Neuron (in vitro differentiated cells): ENCODE measurements around the gene SH3GLB1.

ENCODE experiments used
- H2AFZ ChIP-seq: one replicate; pipeline ENCODE4 v1.6.1; 2013; ENCODE audit warnings: low read depth, mild to moderate bottlenecking, inconsistent platforms, low read length, moderate library complexity
- H3K27me3 ChIP-seq: one replicate; pipeline ENCODE4 v1.6.1; 2013; ENCODE audit warnings: low read length; ENCODE audit not compliant: insufficient read depth
- H3K36me3 ChIP-seq: one replicate; pipeline ENCODE4 v1.6.1; 2013; ENCODE audit warnings: low read length; ENCODE audit not compliant: insufficient read depth
- H3K4me1 ChIP-seq: one replicate; pipeline ENCODE4 v1.6.1; 2013; ENCODE audit warnings: low read length; ENCODE audit not compliant: insufficient read depth
- H3K4me3 ChIP-seq: 2 replicates; pipeline ENCODE4 v1.5.1; 2013; ENCODE audit warnings: mild to moderate bottlenecking, low read length, moderate library complexity
- H3K9me3 ChIP-seq: one replicate; pipeline ENCODE4 v1.6.1; 2013; ENCODE audit warnings: low read length

The SH3GLB1 gene

DNA sequence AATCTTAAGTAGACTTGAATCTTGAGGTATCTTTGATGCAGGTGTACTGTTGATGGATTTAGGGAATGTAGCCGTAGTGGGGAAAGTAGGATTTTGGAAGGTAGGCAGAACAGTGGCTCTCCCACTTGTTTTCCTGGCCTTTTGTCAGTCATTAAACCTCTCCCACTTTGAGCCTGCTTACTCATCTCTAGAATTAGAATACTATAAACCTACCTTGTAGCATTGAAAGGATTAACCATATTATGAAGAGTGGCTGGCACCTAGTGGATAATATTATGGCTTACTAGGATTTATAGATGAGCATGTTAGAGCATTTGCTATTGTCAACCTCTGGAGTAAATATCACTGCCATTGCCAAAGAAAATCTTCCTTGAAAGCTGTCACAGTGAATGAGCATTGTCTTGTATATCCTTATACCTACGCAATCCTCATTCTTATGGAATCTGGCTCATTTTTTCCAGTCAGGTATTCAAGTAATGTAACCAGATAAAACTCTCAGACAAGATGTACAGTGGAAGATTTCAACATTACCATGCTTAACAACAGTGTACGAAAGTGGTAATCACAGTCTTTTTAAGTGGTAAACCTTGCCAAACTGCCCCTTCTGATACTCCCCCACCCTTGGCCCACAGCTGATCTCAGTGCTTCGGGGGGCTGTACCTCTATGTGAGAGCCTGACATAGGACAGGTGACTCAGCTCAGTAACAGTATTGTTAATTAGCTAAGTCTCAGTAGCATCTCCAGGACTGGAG lies 44.4 kb downstream of the SH3GLB1 start:
- H3K36me3 ChIP-seq = peaks cover 18% of the 10 kb centered on the region
- H3K9me3 ChIP-seq = no peaks in the 10 kb centered on the region
- H3K27me3 ChIP-seq = no peaks in the 10 kb centered on the region
- H3K4me3 ChIP-seq = no peak overlapping the region
- no peak overlapping the region for H2AFZ ChIP-seq
- peaks cover 17% of the 10 kb centered on the region for H3K4me1 ChIP-seq

DNA sequence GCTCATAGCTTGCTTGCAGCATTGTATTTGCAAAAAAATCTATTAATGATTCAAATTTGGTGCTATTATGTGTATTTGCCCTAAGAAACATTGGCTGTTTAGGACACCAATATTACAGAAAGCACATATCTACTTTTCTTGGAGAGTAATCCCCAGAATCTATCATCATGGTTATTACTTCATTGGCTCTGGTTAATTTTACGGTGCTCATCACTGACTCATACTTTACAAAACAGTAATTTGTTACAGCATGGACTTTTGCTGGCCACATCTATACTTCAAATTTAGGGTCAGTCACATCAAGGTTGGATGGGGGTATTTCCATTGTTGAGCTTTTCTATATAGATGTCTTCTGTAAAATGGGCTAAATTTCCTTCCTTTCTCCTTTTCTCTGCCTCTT lies 45.7 kb downstream of the SH3GLB1 start:
- Histone ChIP-seq H3K36me3 (peaks cover 6% of the 10 kb centered on the region), H2AFZ (no peak overlapping the region), H3K27me3 (no peaks in the 10 kb centered on the region)

DNA sequence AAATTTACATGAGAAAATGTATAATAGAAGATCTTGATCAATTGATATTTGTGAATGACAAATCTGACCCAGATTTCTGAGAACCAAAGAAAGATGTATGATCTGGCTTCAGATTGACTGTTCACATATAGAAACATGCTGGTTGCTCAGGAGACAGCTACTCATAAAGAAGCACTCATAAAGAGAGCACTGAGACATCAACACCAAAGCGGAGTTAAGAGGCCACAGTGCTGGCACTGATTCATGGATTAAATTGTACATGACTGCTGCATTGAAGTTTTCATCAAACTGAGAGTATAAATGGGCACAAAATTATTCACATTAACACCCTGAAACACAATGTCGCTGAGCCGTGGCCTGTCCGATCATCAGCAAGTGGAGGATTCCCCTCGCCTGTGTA lies 46.2 kb downstream of the SH3GLB1 start:
- no peaks in the 10 kb centered on the region for H3K27me3 ChIP-seq
- no peaks in the 10 kb centered on the region for H3K9me3 ChIP-seq
- H3K4me3 ChIP-seq = no peak overlapping the region
- H3K36me3 ChIP-seq = peaks cover 1% of the 10 kb centered on the region
- H3K4me1 ChIP-seq = peaks cover 17% of the 10 kb centered on the region
- no peak overlapping the region for H2AFZ ChIP-seq

More for the DNA sequence above, 45.7 kb downstream of the SH3GLB1 start:
- H3K4me3 ChIP-seq = no peak overlapping the region
- H3K4me1 ChIP-seq = peaks cover 17% of the 10 kb centered on the region
- no peaks in the 10 kb centered on the region for H3K9me3 ChIP-seq

DNA sequence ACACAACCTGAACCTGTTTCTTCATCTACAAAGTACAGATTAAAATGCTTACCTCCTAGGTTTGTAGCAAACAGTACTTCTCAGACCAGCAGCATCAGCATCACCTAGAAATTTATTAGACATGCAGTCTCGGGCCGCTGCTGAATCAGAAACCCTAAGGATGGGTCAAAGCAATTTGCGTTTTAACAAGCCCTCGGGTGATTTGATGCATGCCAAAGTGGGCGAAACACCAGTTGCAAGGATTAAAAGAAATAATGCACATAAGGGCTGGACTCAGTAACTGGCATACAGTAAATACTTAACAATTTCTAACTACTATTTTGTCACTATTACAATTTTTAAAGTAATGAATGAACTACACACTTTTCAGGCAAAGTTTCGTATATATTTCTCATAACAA lies 47.5 kb downstream of the SH3GLB1 start:
- Histone ChIP-seq H3K4me3 (no peak overlapping the region), H2AFZ (no peak overlapping the region), H3K36me3 (no peaks in the 10 kb centered on the region), H3K4me1 (peaks cover 17% of the 10 kb centered on the region), H3K27me3 (no peaks in the 10 kb centered on the region), H3K9me3 (no peaks in the 10 kb centered on the region)

DNA sequence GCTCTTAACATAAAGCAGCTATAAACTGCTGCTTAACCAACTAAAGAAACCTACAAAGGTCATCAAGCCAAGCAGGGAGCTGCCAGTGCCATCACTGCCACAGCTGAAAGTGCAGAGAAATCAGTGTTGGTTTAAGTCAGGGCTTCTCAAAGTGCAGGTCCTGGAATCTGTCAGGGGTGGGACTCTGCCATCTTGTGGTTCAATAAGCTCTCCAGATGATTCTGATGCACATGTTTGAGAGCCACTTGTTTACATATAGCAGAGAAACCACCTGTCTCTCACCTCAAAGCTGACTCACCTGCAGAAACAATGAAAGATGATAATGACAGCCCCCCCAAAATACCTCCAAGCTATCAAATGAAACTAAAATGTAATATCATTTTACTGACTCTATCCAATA lies 49.3 kb downstream of the SH3GLB1 start:
- no peaks in the 10 kb centered on the region for H3K27me3 ChIP-seq
- H3K9me3 ChIP-seq = no peaks in the 10 kb centered on the region
- no peak overlapping the region for H3K4me3 ChIP-seq
- H3K4me1 ChIP-seq = peaks cover 17% of the 10 kb centered on the region
- no peak overlapping the region for H2AFZ ChIP-seq
- no peaks in the 10 kb centered on the region for H3K36me3 ChIP-seq

DNA sequence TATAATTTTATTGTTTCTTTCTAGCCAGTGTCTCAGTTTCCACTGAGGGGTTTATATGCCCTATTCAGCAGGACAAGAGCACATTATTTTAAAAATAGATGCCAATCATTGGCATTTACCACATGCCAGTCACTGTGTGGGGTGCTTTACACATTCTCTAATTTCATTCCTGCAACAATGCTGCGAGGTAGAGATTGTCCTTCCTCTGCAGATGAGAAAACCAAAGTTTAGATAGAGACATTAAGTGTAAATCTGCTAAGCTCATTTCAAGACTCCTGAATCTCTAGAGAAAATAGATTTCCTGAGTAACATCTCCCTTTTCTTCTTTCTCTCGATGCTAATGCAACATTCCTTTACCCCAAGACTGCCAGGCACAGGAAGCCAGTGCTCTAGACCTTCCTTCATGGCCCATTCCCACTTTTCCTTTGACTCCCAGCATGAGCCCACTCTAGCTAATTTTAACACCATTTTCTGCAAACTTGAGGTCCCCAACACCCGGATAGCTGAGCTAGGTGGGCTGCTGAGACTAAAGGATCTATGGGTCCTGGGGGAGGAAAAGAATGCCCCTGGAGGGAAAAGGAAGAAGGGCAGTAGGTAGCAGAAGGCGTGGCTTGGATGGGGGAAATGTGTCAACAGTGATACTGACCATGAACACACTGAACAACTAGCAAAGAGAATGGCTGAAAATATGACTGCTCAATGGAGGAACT lies 50.0 kb downstream of the SH3GLB1 start:
- Histone ChIP-seq H3K27me3 (no peaks in the 10 kb centered on the region), H2AFZ (no peak overlapping the region), H3K36me3 (no peaks in the 10 kb centered on the region), H3K4me3 (no peak overlapping the region), H3K4me1 (peaks cover 17% of the 10 kb centered on the region), H3K9me3 (no peaks in the 10 kb centered on the region)

DNA sequence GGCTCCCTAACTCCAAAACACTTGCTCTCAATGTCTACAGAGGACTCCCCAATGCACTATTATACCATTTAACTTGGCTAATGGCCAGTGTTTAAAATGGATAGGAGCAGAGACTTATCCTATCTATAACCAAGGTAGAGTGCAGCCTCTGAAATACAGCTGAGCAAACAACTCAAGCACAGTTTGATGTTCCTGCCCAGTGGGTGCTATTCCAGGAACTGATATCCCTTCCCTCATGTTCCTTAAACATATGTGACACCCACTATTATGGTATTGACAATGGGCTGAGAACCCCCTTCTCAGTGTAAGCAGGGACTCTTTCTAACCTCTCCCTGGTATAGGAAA lies 51.7 kb downstream of the SH3GLB1 start:
- no peak overlapping the region for H3K4me3 ChIP-seq
- peaks cover 12% of the 10 kb centered on the region for H3K4me1 ChIP-seq
- no peaks in the 10 kb centered on the region for H3K9me3 ChIP-seq
- no peaks in the 10 kb centered on the region for H3K27me3 ChIP-seq
- H3K36me3 ChIP-seq = no peaks in the 10 kb centered on the region
- H2AFZ ChIP-seq = no peak overlapping the region

DNA sequence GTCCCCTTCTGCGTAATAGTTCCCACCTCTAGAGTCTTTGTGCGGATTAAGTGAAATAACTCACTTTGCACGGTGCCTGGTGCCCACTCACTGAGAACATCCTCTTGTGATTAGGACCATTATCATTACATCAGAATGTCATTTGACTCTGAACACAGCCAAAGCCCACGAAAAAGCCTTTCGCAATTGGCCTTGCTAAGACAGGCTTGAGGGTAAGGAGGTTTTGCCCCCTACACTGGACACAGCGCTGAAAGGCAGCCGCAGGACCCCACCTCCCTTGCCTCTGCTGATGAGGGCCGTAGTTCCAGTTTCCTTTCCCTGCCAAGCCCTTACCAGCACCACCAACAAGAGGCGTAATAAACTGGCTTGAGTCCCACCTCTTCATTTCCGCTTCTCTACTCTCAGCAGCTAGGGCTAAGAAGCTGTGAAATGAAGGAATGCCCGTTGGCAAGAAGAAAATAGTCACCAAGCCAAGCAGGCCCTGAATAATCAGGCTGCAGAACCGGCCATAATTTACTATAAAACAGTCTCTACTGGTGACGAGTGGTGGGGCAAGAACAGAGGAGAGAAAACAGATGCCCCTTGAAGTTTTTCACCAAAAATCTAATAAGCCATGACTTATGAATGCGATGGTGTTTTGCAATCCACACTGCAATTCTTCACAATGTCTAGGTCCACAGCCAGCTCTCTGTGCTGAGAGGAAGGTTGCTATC lies 53.1 kb downstream of the SH3GLB1 start:
- H2AFZ ChIP-seq = no peak overlapping the region
- peaks cover under 1% of the 10 kb centered on the region for H3K4me1 ChIP-seq
- no peaks in the 10 kb centered on the region for H3K36me3 ChIP-seq
- H3K9me3 ChIP-seq = no peaks in the 10 kb centered on the region
- no peak overlapping the region for H3K4me3 ChIP-seq
- no peaks in the 10 kb centered on the region for H3K27me3 ChIP-seq

DNA sequence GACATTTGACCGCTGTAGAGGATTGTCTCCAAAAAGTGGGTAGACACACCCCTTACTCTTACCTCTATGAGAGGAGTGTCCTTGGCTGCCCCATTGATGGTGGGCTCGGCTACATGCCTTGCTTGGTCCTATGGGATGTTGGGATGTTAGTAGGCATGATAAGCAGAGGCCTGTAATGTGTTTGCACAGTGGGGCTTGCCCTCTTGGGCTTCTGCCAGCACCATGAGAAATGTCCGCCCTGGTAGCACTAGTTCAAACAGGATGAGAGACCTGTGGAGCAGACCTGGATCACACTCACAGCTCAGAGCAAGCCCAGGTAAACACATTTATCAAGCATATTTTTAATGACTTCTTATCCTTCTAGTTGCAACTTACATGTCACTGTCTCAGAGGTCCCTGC lies 54.2 kb downstream of the SH3GLB1 start:
- no peak overlapping the region for H3K4me3 ChIP-seq

DNA sequence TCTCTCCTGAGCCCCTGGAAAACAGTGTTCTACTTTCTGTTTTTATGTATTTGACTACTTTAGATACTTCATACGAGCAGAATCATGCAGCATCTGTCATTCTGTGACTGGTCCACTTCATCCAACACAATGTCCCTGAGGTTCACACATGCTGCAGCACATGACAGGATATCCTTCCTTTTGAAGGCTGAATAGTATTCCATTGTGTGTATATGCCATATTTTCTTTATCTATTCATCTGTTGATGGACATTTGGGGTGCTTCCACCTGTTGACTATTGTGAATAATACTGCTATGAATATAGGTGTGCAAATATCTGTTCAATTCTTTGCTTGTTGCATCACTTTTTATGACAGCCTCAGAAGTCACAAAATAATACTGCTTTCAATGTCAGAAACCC lies 55.8 kb downstream of the SH3GLB1 start:
- no peaks in the 10 kb centered on the region for H3K36me3 ChIP-seq
- no peak overlapping the region for H3K4me3 ChIP-seq
- H2AFZ ChIP-seq = no peak overlapping the region
- H3K4me1 ChIP-seq = no peaks in the 10 kb centered on the region
- no peaks in the 10 kb centered on the region for H3K27me3 ChIP-seq
- H3K9me3 ChIP-seq = no peaks in the 10 kb centered on the region

More for the DNA sequence above, 54.2 kb downstream of the SH3GLB1 start:
- no peaks in the 10 kb centered on the region for H3K9me3 ChIP-seq
- no peak overlapping the region for H2AFZ ChIP-seq
- no peaks in the 10 kb centered on the region for H3K36me3 ChIP-seq
- no peaks in the 10 kb centered on the region for H3K4me1 ChIP-seq
- no peaks in the 10 kb centered on the region for H3K27me3 ChIP-seq

DNA sequence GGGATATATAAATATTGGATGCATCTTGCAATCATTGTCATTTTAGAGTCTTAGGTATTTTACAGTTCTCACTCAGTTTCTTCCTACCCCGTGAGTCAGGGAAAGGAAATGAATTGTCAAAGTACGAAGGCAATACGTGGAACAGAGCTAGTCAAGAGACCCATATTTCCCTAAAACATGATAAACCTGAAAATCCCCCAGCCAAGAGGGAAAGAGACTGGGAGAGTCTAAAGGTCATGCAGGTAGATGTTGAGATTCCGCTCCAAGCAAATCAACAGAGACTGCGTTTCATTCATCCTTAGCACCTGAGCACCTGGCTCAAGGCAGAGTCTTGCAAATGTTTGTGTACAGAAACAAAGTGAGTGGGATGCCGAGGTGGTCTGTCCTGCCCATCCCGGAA lies 58.0 kb downstream of the SH3GLB1 start:
- no peaks in the 10 kb centered on the region for H3K27me3 ChIP-seq
- no peaks in the 10 kb centered on the region for H3K4me1 ChIP-seq
- no peak overlapping the region for H2AFZ ChIP-seq
- H3K36me3 ChIP-seq = no peaks in the 10 kb centered on the region
- H3K9me3 ChIP-seq = no peaks in the 10 kb centered on the region
- H3K4me3 ChIP-seq = no peak overlapping the region

DNA sequence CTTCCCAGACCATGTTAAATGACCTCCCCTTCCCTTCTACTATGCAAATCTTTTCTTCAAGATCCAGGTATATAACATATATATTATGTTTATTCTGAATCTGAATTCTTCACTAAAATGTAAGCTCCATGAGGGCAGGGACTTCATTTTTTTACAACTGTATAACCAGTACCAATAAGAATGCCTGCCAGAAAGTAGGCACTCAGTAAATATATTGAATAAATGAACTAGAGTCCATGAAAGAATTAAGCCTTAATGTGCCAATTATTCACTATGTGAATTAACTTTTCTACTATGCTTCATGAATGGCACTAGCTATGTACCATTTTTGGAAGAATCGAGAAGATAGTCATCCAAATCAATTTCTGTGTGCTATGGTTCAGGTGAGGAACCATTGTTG lies 60.1 kb downstream of the SH3GLB1 start:
- Histone ChIP-seq H3K36me3 (no peaks in the 10 kb centered on the region), H3K4me3 (no peak overlapping the region), H3K27me3 (no peaks in the 10 kb centered on the region), H3K4me1 (no peaks in the 10 kb centered on the region), H2AFZ (no peak overlapping the region), H3K9me3 (no peaks in the 10 kb centered on the region)

DNA sequence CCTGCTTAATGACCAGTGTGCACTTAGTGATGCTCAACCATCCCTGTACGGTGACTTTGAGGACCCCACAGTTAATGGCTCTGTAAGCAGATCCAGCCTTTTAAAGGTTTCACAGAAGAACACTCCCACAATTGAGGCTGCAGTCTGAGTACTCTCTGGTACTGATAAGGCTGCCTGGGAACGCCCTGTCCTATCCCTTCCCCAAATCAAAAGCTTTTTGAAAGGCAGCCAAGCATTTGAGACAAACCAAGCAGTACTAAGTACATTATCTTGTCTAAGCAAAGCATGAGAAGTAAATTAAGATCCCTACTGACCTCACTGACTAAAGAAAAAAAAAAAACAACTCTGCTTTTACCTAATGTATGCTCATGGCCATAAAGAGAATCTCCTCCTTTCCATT lies 60.7 kb downstream of the SH3GLB1 start:
- Histone ChIP-seq H3K9me3 (no peaks in the 10 kb centered on the region), H3K27me3 (no peaks in the 10 kb centered on the region), H3K36me3 (no peaks in the 10 kb centered on the region), H3K4me1 (no peaks in the 10 kb centered on the region), H3K4me3 (no peak overlapping the region), H2AFZ (no peak overlapping the region)
